Stimulated activated CD8-positive, alpha-beta memory T cell treated with anti-CD3 and anti-CD28 coated beads, Interleukin-2, amount 100 ng/mL, for 48 hours (primary cell): ENCODE results near the gene ARHGEF10L.

ENCODE experiments used
- DNase-seq, 2 donors: peaks; one replicate each; pipeline ENCODE4 v3.0.0-alpha.2; 2020; ENCODE audit warnings: low read depth in 2 of 2

The ARHGEF10L gene

DNA sequence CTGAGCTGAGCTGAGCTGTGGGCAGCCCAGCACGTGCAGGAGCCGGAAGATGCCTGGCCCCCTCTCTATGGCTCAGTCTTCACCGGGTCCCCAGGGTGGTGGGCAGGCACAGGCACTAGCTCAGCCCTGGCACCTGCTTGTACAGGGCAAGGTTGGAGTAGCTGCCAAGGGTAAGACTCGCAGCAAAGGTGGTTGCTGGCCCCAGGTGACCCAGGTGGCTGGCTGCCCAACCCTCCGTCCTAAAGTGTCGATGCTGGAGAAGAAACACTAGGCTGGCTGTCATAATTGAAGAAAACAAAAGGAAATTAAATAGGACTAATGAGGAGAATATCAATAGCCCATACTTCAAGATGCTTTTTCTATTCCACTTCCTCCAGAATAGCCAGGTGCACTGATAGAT, 138.5 kb downstream of the ARHGEF10L start:
- DNase-seq = no peak

- no peak for DNase-seq
Observed at GRCh38 chr1:17679856-17680255, 140.4 kb downstream of the ARHGEF10L start.

DNA sequence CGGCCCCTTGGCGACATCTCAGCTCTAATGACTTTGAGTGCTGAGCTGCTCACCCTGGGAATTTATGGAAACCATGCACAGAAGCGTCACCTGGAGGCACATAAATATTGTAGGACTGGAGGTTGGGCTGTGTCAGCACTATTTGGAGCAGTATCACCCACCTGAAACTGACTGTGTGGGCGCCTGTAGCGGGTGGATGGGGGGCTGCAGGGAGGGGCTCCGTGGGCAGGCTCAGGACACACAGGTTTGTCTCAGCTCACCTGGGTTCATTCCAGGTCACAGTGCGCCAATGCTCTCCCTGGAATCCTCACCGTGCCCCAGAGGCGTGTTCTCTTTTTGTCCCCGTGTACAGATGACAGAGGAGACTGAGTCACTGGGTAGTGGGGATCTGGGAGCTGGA, 140.8 kb downstream of the ARHGEF10L start:
- no peak for DNase-seq

- DNase-seq = no peak
Observed at GRCh38 chr1:17682400-17682799, 142.9 kb downstream of the ARHGEF10L start.

DNA sequence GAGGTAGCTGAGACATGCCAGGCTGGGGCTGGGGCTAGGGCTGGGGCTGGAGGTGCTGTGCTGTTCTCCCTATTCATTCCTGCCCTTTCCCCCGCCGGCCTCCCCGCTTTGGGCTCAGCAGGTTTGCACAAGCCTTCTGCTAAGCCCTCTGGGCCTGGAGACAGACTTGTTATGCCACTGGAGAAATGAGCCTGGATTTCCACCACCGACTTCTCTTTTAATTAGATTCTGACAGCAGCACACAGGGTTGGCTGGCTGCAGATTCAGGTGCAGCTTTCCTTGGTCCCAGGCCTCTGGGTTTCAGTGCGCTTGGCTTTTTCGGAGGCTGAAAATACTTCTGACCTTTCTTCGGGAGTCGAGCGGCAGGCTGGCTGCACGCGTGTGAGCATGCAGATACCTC, 144.1 kb downstream of the ARHGEF10L start:
- DNase-seq = no peak

GRCh38 chr1:17684810-17685209, 145.3 kb downstream of the ARHGEF10L start:
- no peak for DNase-seq

DNA sequence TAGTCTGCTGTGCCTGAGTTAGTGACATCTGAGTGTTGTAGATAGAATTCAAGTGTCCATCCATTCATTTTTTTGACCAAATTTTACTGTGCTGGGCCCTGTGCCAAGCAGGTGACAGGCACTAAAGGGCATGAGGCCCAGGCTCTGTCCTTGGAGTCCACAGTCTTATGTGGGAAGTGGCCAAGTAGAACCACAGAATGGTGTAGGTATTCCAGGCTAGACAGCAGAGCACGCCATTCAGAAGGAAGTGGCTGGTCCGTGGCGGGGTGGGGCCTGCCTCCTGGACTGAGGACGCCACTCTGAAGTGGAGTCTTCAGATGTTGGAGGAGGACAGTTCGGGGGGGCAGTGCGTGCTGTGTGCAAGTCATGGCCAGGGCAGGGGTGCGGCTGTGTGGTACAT, 146.8 kb downstream of the ARHGEF10L start:
- DNase-seq = no peak

DNA sequence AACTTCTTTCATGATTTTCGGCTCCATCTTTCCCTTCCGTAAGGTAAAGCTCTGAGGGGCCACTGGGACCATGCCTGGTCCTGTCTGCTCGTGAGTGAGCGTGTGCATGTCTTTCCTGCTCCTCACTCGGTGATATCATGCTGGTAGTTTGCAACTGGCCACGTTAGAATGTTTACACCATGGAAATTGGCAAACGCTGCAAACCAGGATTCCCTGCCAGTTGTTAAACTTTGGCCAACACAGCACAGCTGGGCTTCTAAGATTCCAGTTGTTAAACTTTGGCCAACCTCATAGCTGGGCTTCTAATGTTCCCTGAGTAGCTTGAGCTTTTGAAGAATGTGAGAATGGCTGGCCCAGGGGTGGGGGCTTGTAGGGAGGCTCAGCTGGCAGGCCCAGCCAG, 147.6 kb downstream of the ARHGEF10L start:
- DNase-seq = no peak

DNA sequence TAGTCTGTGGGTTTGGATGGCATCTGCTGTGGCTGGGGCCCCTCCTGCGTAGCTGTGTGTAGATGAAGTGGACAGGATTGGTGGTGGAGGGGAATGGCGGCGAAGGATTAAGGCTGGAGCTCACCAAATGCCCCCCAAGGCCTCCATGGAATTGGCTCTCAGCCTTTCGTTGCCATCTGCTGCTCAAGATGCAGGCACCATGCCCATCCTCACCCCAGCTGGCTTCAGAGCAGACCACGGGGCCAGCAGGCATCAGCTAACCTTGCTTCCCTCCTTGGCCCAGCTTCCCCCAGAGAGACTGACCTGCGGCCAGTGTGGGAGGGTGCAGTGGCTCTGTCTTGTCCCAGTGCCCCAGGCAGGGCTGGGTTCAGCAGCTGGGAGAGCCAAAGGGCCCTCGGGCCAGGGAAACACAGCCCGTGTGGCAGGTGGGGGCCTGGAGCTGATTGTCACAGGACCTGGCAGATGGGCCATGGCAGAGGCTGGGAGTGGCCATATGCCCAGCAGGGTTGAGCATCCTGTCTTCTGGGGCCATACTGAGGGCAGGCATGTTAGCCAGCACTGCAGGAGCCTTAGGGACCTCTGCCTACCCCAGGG, 148.8 kb downstream of the ARHGEF10L start:
- DNase-seq = no peak

- no peak for DNase-seq
Observed at GRCh38 chr1:17689011-17689410, 149.5 kb downstream of the ARHGEF10L start.

DNA sequence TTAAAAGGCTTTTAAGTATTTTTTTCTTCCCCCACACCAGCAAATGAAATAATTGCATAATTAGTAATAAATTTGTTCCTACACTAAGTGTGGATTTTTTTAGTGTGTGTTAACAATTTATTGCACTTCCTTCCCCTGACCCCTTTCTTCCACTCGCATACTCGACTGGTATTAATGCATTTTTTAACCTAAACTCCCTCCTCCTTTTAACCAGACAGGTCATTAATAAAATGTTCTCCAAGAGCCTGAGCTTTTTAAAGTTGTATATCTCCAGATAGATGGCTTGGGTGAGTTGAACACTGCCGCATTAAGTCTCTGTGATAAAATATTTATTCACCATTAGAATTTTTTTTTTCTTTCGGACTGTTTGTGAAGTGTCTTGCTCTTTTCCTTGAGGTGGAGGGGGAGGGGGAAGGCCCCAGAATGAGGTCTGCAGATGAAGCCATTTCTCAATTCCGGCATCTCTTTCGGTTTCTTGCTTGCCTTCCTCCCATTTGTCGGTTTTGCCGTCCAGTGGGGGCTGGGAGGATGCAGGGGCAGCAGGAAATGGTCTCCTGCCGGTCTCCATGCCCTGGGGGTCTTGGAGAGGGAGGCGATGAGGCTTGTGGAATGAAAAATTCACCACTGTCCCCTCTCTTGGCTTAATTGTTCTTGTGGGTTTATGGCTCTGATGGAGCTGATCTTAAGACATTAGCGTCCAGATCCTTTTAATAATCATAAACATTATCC, 151.6 kb downstream of the ARHGEF10L start:
- DNase-seq = no peak

- no peak for DNase-seq
Observed at GRCh38 chr1:17692645-17693044, 153.1 kb downstream of the ARHGEF10L start.

- DNase-seq = no peak
Observed at GRCh38 chr1:17696417-17697301, 157.2 kb downstream of the ARHGEF10L start.

GRCh38 chr1:17697458-17697857, 158.0 kb downstream of the ARHGEF10L start:
- DNase-seq = no peak

DNA sequence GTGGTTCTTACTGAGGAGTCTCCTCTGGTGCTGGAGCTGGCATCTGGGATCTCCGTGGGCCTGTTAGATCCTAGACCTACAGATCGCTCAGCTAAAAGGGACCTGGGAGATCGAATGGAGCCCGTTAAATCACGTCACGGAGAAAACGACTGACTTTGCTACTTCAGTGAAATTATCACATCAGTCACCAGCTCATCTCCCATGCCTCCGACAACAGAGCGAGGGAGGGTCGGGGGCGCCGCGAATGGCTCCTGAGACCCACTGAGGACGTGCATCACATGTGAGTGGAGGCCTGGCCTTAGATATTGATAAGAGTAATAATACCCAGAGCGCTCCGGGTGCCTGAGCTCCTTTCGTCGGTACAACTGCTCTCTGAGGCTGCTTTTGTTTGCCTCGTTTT, 160.1 kb downstream of the ARHGEF10L start:
- DNase-seq = no peak

- no peak for DNase-seq
Observed at GRCh38 chr1:17700945-17701810, 161.7 kb downstream of the ARHGEF10L start.

DNA sequence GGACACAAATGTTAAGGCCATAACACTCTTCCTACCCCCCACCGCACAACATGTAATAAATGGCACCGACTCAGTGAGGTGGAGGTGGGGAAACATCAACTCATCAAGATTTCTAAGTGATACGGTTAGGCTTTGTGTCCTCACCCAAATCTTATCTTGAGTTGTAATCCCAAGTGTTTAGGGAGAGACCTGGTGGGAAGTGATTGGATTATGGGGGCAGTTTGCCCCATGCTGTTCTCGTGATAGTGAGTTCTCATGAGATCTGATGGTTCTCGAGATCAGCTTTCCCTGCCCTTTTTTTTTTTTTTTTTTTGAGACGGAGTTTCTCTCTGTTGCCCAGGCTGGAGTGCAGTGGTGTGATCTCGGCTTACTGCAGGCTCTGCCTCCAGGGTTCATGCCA, 164.7 kb downstream of the ARHGEF10L start:
- DNase-seq = no peak

DNA sequence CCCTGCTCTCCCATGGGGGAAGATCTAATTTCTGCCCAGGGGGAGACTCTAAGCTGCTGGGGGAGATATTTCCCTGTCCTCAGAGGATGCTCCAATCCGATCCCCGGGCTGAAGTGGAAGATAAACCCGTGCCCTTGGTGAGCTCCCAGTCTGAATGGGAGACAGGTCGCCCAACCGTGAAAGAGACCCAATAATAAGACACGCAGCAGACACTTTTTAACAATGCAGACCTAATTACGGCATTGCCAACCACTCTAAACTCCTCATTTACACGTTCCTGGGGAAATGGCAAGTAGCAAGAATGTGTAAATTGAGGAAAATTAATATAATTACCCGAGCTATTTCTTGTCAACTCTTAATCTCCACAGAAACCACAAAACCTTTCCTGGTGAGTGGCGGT, 166.9 kb downstream of the ARHGEF10L start:
- no peak for DNase-seq

DNA sequence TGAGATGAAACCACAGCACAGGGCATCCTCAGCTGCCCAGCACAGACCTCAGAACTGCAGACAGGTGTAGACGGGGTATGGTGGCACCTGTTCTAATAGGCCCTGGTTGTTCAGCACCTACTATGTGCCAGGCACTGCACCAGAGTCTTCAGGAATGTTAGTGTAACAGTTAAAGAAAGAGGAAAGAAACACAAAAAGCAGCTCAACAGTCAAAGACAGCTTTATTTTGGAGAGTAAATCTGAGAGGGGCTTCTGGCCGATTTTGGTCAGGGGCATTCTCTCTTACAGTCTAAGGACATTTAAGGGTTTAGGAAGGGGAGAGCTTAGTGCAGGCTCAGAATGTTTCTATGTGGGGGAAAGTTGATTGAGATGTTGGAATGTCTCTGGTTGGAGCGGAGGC, 170.5 kb downstream of the ARHGEF10L start:
- DNase-seq = no peak

GRCh38 chr1:17710889-17711576, 171.5 kb downstream of the ARHGEF10L start:
- DNase-seq = no peak

- no peak for DNase-seq
Observed at GRCh38 chr1:17711577-17711910, 172.0 kb downstream of the ARHGEF10L start.
